Panc1 (cell line): ENCODE data around the gene OR6B2. TPM values are rescaled to one million over a fixed set of nuclear protein-coding genes. Genes with fewer than 3 reads are reported as not detected.

Source experiments
- ATAC-seq: fragments of 200-7000 bp; cut with Tn5 transposase; 2 replicates; pipeline ENCODE4 v1.9.1; 2020; ENCODE audit warnings: mild to moderate bottlenecking, moderate library complexity
- BruUV-seq: library from RNA; stranded (reverse); fragments of 400-500 nt; replicated peaks from 2 replicates; lab custom pipeline; 2021; lab: Mats Ljungman, UMichigan
- CTCF ChIA-PET: fragments of 300-600 bp; sonication (Branson Sonifier 250); formaldehyde crosslinking; loops from one replicate; lab custom pipeline; 2022; ENCODE audit warnings: antibody characterized with exemption; lab: Charles Lee
- POLR2A ChIA-PET: fragments of 300-600 bp; sonication (Branson Sonifier 250); formaldehyde crosslinking; loops from one replicate; lab custom pipeline; 2022; ENCODE audit warnings: antibody characterized with exemption; lab: Charles Lee
- DNase-seq: peaks from one replicate; pipeline ENCODE4 v3.0.0-alpha.2; 2010; ENCODE audit warnings: low read depth, low spot score
- H3K27ac ChIP-seq: 2 replicates; pipeline ENCODE4 v1.5.1; 2011; ENCODE audit warnings: mild to moderate bottlenecking, low read length, inconsistent platforms
- H3K27me3 ChIP-seq: fragments of 200-500 bp; sonication (Bioruptor generic); 2 replicates; pipeline ENCODE4 v1.6.0; 2014; ENCODE audit warnings: low read length, inconsistent platforms; ENCODE audit not compliant: control insufficient read depth, insufficient read depth
- H3K36me3 ChIP-seq: fragments of 200-500 bp; sonication (Bioruptor generic); 2 replicates; pipeline ENCODE4 v1.5.1; 2014; ENCODE audit warnings: inconsistent platforms, mild to moderate bottlenecking, low read length, moderate library complexity; ENCODE audit not compliant: control insufficient read depth, insufficient read depth
- H3K4me1 ChIP-seq: 2 replicates; pipeline ENCODE4 v1.5.1; 2011; ENCODE audit warnings: inconsistent platforms, mild to moderate bottlenecking, low read length, moderate library complexity; ENCODE audit not compliant: control insufficient read depth, insufficient read depth
- H3K4me3 ChIP-seq, 2 experiments: 2 replicates each; pipeline ENCODE4 v1.5.1; 2011 to 2012; ENCODE audit warnings: low read depth in 2 of 2, low read length in 2 of 2, mild to moderate bottlenecking in 2 of 2, inconsistent platforms in 1 of 2, moderate library complexity in 1 of 2
- H3K9me3 ChIP-seq: fragments of 200-500 bp; sonication (Bioruptor generic); 2 replicates; pipeline ENCODE4 v1.5.1; 2014; ENCODE audit warnings: low read depth, mild to moderate bottlenecking, inconsistent platforms, low read length, moderate library complexity; ENCODE audit not compliant: control insufficient read depth, insufficient read depth
- CTCF ChIP-seq: fragments of 450-650 bp; IDR thresholded peaks from 2 replicates; pipeline ENCODE4 v1.5.1; 2017; ENCODE audit warnings: mild to moderate bottlenecking
- POLR2AphosphoS5 ChIP-seq: IDR thresholded peaks from 2 replicates; pipeline ENCODE4 v1.6.1; 2012; ENCODE audit warnings: mild to moderate bottlenecking, low read depth, low read length, moderate library complexity
- REST ChIP-seq, 2 experiments: IDR thresholded peaks; 2 replicates each; pipeline ENCODE4 v1.6.1; 2011 to 2012; ENCODE audit warnings: low read depth in 2 of 2, control low read depth in 1 of 2, low read length in 1 of 2, mild to moderate bottlenecking in 1 of 2, moderate library complexity in 1 of 2; ENCODE audit not compliant: insufficient read depth in 1 of 2
- SIN3A ChIP-seq: IDR thresholded peaks from 2 replicates; pipeline ENCODE4 v1.6.1; 2012; ENCODE audit warnings: low read depth, mild to moderate bottlenecking, low read length, moderate library complexity, borderline replicate concordance; ENCODE audit not compliant: insufficient read depth
- TCF7L2 ChIP-seq: IDR thresholded peaks from 2 replicates; pipeline ENCODE4 v1.6.1; 2011; ENCODE audit warnings: mild to moderate bottlenecking, low read depth, low read length, inconsistent platforms
- in situ Hi-C: cut with HindIII; loops from 2 replicates; pipeline ENCODE4 v1.10.0; 2016; ENCODE audit warnings: low sequenced_read_pairs, low pct_unique_long_range_greater_than_20kb
- intact Hi-C: fragments of 100-400 bp; cut with micrococcal nuclease; formaldehyde crosslinking; loops from one replicate; pipeline ENCODE4 v1.10.0; 2022; ENCODE audit not compliant: unreplicated experiment
- total RNA-seq: library from RNA; stranded (reverse); gene quantifications from one replicate; pipeline ENCODE4 v1.2.1, GENCODE V29; 2021; ENCODE audit not compliant: unreplicated experiment

Gene OR6B2
- total RNA-seq, 1 experiment from 2014 or later = not detected

GRCh38 chr2:240024766-240025165, 5.5 kb downstream of the OR6B2 start:
- Histone ChIP-seq H3K36me3 (peaks cover 16% of the 10 kb centered on the region), H3K9me3 (no peaks in the 10 kb centered on the region), H3K27ac (peak overlapping the region; percentile 78), H3K4me1 (peaks cover 16% of the 10 kb centered on the region), H3K4me3 (peak overlapping the region; percentile 83 to 99), H3K27me3 (peaks cover 7% of the 10 kb centered on the region)
- TF ChIP-seq SIN3A (no peak), POLR2AphosphoS5 (no peak), CTCF (no peak), TCF7L2 (no peak)
- DNase-seq (no peak), ATAC-seq (peak; percentile 31)
- in situ Hi-C loops (no loop called here), intact Hi-C loops (no loop called here)
- POLR2A ChIA-PET = no interaction called here
- BruUV-seq = no TSS peak
- CTCF ChIA-PET = interaction anchor here (0.6 kb wide), 1 partner anchor 120 kb away, joined by 6 read pairs; no protein-coding TSS in a partner anchor

- no peak for ATAC-seq
- TSS peak; percentile 75 for BruUV-seq
- TF ChIP-seq TCF7L2 (no peak), CTCF (no peak), POLR2AphosphoS5 (no peak), SIN3A (no peak), REST (IDR thresholded peaks at IDR 0.05; ENCODE audit: insufficient read depth in 1 of 2, low read depth in 2 of 2, low read length in 1 of 2) (no peak)
- Histone ChIP-seq H3K4me3 (peak overlapping the region; percentile 83 to 99; a peak in 3 of 4 replicates), H3K27ac (no peak overlapping the region), H3K4me1 (peaks cover 16% of the 10 kb centered on the region), H3K27me3 (peaks cover 3% of the 10 kb centered on the region), H3K9me3 (no peaks in the 10 kb centered on the region), H3K36me3 (peaks cover 17% of the 10 kb centered on the region)
- intact Hi-C loops (no loop called here), in situ Hi-C loops (no loop called here)
- POLR2A ChIA-PET = no interaction called here
- CTCF ChIA-PET = no interaction called here
- DNase-seq = no peak
Measured at GRCh38 chr2:240023792-240024191, 6.4 kb downstream of the OR6B2 start.
